Measurements from ENCODE around the gene KIF6. TPM values are rescaled to one million over a fixed set of nuclear protein-coding genes. Genes with fewer than 3 reads are reported as not detected.

Gene KIF6
- total and polyA plus RNA-seq, 2 of the 8 experiments (the other 6 are each of a cell fraction or from before 2014, with no cell fraction given) = 0.53 to 0.65 TPM

GRCh38 chr6:39724787-39725631 is at the start of gene KIF6 (continued):
- TF ChIP-seq SAP30 (IDR thresholded peaks at IDR 0.05; ENCODE audit: insufficient read depth, insufficient replicate concordance, low read length) = peak; percentile 79
- peak; percentile 51 for TF ChIP-seq ASH2L (IDR thresholded peaks at IDR 0.05; ENCODE audit: low read length)
- TF ChIP-seq, protein P1, sequence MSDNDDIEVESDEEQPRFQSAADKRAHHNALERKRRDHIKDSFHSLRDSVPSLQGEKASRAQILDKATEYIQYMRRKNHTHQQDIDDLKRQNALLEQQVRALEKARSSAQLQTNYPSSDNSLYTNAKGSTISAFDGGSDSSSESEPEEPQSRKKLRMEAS (IDR thresholded peaks at IDR 0.05) = peak; percentile 79
- no peak for TF ChIP-seq CHD7 (IDR thresholded peaks at IDR 0.05; ENCODE audit: insufficient replicate concordance, low read length)
- no peak for TF ChIP-seq BRCA1 (IDR thresholded peaks at IDR 0.05; ENCODE audit: low read depth, low read length)
- TF ChIP-seq E2F6 (IDR thresholded peaks at IDR 0.05) = peak; percentile 24; the same call in 1 of the 2 replicates
- no peak for TF ChIP-seq HDAC2 (IDR thresholded peaks at IDR 0.05; ENCODE audit: borderline replicate concordance in 1 of 2, low read depth in 2 of 2, low read length in 2 of 2)
- no peak for TF ChIP-seq NANOG (IDR thresholded peaks at IDR 0.05; ENCODE audit: insufficient read depth, low read depth, low read length, poor library complexity, severe bottlenecking)

All from H1 (cell line).